Measurements from ENCODE around the gene UPF1.
"Not testable (repeated sequence)": the region's sequence is repeated elsewhere in the genome, so short reads cannot be mapped to it uniquely, and the experiment has no call there.

Gene UPF1

DNA sequence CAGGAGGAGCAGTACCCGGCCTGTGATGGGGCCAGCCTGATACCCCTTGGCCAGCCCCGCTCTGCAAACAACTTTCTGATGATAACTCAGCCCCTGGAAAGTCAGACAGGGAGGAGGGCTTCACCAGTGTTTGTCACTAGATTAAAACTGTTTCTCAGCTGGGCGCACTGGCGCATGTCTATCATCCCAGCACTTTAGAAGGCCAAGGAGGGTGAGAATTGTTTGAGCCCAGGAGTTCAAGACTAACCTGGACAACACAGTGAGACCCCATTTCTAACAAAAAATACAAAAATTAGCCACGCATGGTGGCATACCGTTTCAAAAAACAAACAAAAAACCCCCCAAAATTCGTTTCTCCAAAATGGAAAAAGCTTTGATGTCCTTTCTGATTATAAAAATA, 69.7 kb downstream of the UPF1 start:
- no peak for DNase-seq

- not testable (repeated sequence) for DNase-seq
Observed at GRCh38 chr19:18902519-18902918, 70.8 kb downstream of the UPF1 start.

- no peak for DNase-seq
Observed at GRCh38 chr19:18903156-18904037, 71.6 kb downstream of the UPF1 start.

- no peak for DNase-seq
Observed at GRCh38 chr19:18904334-18905057, 72.7 kb downstream of the UPF1 start.

DNA sequence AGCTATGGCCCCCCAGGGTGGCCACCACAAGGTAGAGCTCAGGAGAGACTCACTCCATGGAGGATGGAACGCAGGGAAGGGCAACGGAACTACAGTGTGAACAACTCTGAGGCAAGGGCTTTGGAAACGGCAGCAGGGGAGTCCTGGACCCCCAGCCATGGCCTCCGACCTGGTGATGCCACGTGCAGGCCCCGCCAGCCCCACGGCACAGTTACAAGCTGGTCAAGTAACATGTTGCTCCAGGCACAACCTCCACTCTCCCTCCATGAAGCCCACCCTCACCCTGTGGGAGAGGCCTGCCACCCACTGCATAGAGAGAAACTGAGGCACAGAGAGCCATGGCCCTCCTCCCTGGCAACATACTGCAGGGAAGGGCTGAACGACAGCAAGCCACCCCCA, 73.3 kb downstream of the UPF1 start:
- no peak for DNase-seq

DNA sequence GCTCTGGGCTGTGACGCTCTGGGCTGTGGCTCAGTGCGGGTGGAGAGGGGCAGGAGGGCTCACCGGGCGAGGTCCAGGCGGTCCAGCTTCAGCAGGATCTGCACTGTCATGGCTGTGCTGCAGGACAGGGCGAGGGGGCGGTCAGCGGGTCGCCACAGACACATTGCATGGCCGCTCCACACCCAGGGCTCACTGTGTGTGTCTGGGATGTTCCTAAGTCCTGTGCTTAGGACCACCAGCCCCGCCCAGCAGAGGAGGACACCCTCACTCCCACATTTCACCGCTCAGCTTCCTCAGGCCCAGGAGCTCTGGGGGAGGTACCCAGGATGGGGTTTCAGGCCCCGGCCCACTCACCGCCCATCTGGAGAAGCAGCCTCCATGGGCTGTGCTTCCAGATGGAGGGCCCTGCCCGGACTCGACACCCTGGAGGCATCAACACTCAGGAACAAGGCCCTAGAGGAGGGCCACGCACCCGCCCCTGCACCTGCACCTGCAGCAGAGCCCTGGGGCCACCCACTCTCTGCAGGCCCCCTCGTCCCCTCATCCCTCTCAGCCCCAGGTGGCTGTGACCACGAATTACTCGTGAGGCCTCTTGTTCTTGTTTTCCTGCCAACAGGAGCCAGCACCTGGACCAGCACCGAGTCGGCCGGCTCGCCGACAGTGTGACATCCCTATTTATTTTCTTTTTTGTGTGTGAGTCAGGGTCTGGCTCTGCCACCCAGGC, 73.9 kb downstream of the UPF1 start:
- no peak for DNase-seq

- DNase-seq: no peak
Observed at GRCh38 chr19:18906605-18907519, 75.1 kb downstream of the UPF1 start.

DNA sequence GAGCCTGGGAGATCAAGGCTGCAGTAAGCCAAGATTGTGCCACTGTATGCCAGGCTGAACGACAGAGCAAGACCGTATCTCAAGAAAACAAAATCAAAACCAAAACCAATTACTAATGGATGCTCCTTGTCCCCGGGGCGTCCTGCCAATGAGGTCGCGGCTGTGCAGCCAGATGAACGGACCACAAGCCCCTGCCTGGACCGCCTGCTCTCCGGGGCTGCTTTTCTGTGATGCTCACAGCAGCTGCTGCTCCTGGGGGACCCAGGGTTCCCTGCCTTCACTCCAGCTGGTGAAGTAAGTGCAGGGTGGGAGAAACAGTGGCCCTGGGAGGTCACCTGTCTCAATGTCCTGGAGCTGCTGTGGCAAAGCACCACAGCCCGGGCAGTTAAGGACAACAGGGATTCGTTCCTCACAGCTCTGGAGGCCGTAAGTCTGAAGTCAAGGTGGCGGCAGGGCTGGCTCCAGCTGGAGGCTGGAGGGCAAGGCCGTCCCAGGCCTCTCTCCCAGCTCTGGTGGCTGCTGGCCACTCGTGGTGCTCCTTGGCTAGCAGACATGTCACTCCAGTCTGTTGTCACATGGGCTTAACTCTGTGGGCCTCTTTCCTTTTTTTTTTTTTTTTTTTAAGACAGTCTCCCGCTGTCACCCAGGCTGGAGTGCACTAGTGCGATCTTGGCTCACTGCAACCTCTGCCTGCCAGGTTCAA, 77.3 kb downstream of the UPF1 start:
- no peak for DNase-seq

- DNase-seq: no peak
Observed at GRCh38 chr19:18910010-18910409, 78.3 kb downstream of the UPF1 start.

- DNase-seq: no peak
Observed at GRCh38 chr19:18910801-18911436, 79.2 kb downstream of the UPF1 start.

DNA sequence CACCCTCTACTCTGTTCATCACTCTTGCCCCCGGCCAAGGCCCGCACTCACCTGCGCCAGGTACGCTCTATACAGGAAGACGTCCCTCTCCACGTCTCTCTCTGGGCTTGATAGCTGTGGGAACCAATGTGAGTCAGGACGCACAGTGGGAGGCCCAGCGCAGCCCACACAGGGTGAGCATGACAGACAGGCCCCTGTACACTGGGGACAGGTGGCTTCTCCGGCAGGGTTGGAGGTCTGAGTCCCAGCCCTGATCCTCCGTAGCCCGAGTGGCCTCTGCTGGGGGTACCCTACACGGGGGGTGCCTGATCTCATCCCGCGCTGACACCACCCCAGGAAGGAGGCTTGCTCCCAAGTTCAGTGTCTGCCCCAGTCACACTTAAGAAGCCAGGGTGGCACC, 81.2 kb downstream of the UPF1 start:
- DNase-seq: no peak

- DNase-seq: no peak
Observed at GRCh38 chr19:18913466-18913865, 81.7 kb downstream of the UPF1 start.

GRCh38 chr19:18915639-18916038, 83.9 kb downstream of the UPF1 start:
- peak; percentile 43 to 44 for DNase-seq

GRCh38 chr19:18917593-18917992, 85.8 kb downstream of the UPF1 start:
- DNase-seq: not testable (repeated sequence)
